ENCODE results near the gene RNF141. TPM values are rescaled to one million over a fixed set of nuclear protein-coding genes. Genes with fewer than 3 reads are reported as not detected.
A peak's percentile ranks its signal among the peaks of the same experiment; 100 is the strongest.

The RNF141 gene, protein sequence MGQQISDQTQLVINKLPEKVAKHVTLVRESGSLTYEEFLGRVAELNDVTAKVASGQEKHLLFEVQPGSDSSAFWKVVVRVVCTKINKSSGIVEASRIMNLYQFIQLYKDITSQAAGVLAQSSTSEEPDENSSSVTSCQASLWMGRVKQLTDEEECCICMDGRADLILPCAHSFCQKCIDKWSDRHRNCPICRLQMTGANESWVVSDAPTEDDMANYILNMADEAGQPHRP
- total RNA-seq, result 10 to 100 TPM; 28.1 to 35.1 (median 33.5) TPM

DNA sequence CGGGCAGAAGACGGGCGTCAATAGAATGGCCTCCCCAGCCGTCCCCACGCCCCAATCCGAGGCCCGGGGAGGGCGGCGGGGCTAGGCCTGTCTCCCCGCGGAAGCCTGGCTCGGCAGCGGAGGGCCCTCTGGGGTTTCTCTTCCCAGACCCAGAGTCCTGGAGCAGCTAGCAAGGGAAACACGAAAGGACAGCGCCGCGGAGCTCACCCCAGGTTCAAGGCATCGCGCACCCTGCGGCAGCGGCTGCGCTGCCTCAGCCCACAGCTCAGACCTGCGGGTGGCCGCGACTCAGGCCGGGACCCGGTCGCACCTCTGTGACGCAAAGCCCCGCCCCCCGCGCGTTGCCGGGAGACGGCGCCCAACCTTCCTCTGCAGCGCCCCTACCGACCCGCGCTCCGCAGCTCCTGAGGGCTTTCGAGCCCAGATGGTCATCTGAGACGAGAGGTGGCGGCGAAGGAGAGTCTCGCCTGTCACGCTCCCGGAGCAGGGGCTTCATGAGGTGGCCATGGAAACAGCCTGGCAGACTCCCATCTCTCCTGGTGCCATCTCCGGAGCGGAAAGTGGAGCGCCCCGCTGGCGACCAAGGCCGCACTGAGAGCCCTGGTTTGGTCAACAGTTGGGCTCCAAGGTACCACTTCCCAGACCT is at the start of gene RNF141:
TSS of gene RNF141 (minus strand) at position 273 of the 646 bp plus-strand sequence. CDS start 7,029 bp downstream, outside the sequence.
- Histone ChIP-seq H3K4me1 (peaks cover 0 to 7% (median 0%) of the 10 kb centered on the region in 4 donors), H3K27me3 (no peaks in the 10 kb centered on the region), H3K27ac (peak within 1 kb of the TSS; percentile 88 to 92 (median 90)), H3K36me3 (no peaks in the 10 kb centered on the region), H3K9me3 (no peaks in the 10 kb centered on the region), H3K4me3 (peak within 1 kb of the TSS; percentile 69 to 84 (median 76))
- peak; percentile 93 to 96 for TF ChIP-seq POLR2A (IDR thresholded peaks at IDR 0.05)
- TF ChIP-seq, protein P1, sequence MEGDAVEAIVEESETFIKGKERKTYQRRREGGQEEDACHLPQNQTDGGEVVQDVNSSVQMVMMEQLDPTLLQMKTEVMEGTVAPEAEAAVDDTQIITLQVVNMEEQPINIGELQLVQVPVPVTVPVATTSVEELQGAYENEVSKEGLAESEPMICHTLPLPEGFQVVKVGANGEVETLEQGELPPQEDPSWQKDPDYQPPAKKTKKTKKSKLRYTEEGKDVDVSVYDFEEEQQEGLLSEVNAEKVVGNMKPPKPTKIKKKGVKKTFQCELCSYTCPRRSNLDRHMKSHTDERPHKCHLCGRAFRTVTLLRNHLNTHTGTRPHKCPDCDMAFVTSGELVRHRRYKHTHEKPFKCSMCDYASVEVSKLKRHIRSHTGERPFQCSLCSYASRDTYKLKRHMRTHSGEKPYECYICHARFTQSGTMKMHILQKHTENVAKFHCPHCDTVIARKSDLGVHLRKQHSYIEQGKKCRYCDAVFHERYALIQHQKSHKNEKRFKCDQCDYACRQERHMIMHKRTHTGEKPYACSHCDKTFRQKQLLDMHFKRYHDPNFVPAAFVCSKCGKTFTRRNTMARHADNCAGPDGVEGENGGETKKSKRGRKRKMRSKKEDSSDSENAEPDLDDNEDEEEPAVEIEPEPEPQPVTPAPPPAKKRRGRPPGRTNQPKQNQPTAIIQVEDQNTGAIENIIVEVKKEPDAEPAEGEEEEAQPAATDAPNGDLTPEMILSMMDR (IDR thresholded peaks at IDR 0.05), result peak; percentile 73 to 92 (median 86)
- DNase-seq, result peak; percentile 96 to 99 (median 98)

DNA sequence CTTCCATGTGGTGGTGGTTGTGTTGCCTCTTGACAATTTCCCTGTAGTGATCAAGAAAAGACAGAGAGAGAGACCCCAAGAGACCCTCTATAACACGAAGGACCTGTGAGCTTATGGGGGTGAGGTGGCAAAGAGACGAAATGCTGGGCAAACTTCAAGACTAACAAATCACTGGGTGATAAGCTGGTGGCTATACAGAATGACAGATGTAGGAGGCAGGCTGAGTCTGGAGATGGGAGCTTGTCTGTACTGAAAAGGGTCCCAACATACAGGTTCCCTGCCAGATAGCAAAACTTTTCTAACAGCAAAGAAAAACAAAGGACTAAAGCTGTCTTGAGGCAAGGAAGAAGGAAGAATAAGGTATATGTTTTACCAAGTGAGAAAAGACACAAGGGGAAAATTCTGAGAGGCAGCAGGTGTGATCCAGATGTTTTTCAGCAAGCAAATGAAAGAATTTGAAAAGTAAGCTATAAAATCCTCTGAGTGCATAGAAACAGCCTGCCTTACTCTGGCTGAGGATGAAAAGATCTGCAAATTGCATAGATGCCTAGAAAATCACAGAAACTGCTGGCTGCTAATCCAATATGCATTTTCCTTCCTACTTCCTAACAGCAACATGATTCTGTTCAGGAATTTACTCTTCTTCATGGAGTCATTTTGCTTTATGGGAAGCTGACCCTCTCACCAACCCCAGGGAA is 49.4 kb upstream of the RNF141 start:
- no peaks in the 10 kb centered on the region for H3K4me1 ChIP-seq
- no peaks in the 10 kb centered on the region for H3K27me3 ChIP-seq
- no peaks in the 10 kb centered on the region for H3K9me3 ChIP-seq
- no peaks in the 10 kb centered on the region for H3K36me3 ChIP-seq
- TF ChIP-seq, protein P1 (IDR thresholded peaks at IDR 0.05), result no peak
- TF ChIP-seq POLR2A (IDR thresholded peaks at IDR 0.05), result no peak
- H3K27ac ChIP-seq, result no peak overlapping the region
- no peak for DNase-seq
- no peak overlapping the region for H3K4me3 ChIP-seq

DNA sequence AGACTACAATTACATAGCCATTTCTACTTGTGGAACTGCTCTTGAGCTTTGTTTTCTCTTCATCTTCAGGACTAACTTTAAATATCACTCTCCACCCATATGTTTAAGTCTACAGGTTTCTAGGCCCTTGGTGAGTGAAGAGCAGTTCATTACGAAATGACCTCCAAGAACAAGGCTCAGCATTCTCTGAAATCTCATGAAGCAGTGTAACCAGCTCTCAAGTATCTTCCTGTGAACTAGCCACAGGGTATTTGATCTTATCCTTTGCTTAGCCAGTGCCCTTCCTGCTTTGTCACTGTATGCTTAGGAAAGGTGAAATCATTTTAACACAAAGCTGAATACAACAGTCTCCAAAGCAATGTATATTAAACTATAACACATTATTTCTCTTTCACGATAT is 47.9 kb upstream of the RNF141 start:
- Histone ChIP-seq H3K27me3 (no peaks in the 10 kb centered on the region), H3K9me3 (no peaks in the 10 kb centered on the region), H3K4me3 (no peak overlapping the region), H3K36me3 (no peaks in the 10 kb centered on the region), H3K4me1 (no peaks in the 10 kb centered on the region), H3K27ac (no peak overlapping the region)
- no peak for DNase-seq
- TF ChIP-seq POLR2A (IDR thresholded peaks at IDR 0.05), result no peak
- TF ChIP-seq, protein P1 (IDR thresholded peaks at IDR 0.05), result no peak

DNA sequence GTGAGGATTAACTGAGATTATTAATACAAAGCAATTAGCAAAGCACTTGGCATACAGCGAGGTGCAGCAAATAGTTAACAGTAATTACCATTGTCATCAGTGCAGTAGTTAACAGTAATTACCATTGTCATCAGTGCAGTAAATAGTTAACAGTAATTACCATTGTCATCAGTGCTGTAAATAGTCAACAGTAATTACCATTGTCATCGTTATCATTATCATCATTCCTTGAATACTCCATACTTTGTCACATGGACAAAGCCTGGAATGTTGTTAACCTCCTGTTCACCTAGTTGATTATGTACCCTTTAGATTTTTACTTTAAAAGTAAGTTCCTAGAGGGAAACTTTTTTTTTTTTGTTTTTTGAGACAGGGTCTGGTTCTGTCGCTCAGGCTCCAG is 47.0 kb upstream of the RNF141 start:
- DNase-seq, result no peak
- Histone ChIP-seq H3K9me3 (no peaks in the 10 kb centered on the region), H3K4me3 (no peak overlapping the region), H3K27me3 (no peaks in the 10 kb centered on the region), H3K27ac (no peak overlapping the region), H3K4me1 (no peaks in the 10 kb centered on the region), H3K36me3 (no peaks in the 10 kb centered on the region)
- TF ChIP-seq POLR2A (IDR thresholded peaks at IDR 0.05), result no peak
- TF ChIP-seq, protein P1 (IDR thresholded peaks at IDR 0.05), result no peak

DNA sequence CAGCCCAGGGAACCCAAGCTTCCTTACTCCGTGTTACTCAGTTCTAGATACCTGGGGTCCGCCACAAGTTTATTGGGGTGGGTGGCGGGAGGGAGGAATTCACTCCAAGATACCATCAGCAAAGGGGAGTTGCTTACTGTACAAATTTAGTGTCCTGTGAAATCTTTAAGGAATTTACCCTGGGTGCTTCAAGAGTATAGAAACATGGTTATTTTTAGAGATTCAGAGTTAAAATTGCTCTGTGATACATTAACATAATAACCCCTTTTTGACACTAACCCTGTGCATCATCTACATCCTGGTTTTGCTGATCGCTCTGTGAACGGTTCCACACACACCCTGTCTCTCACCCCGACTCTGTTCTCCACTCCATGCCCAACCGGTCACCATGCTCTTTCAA is 46.4 kb upstream of the RNF141 start:
- H3K9me3 ChIP-seq, result no peaks in the 10 kb centered on the region
- H3K4me1 ChIP-seq, result no peaks in the 10 kb centered on the region
- no peak for DNase-seq
- no peaks in the 10 kb centered on the region for H3K36me3 ChIP-seq
- H3K27me3 ChIP-seq, result no peaks in the 10 kb centered on the region
- H3K27ac ChIP-seq, result no peak overlapping the region
- H3K4me3 ChIP-seq, result no peak overlapping the region
- TF ChIP-seq, protein P1 (IDR thresholded peaks at IDR 0.05), result no peak
- no peak for TF ChIP-seq POLR2A (IDR thresholded peaks at IDR 0.05)

All from Peyer's patch (tissue), 4 donors.